NCI-H1930 (cell line): ENCODE results near the gene ARL4D.
A peak's percentile ranks its signal among the peaks of the same experiment; 100 is the strongest.
"Not testable (repeated sequence)": the region's sequence is repeated elsewhere in the genome, so short reads cannot be mapped to it uniquely, and the experiment has no call there.

Source experiments
- DNase-seq, 2 experiments: peaks; one replicate each; lab custom pipeline; 2025; lab: John Stamatoyannopoulos, UW

Gene ARL4D

GRCh38 chr17:43395165-43395564 is 3.6 kb upstream of the ARL4D start:
- DNase-seq = no peak

- no peak for DNase-seq
Measured at GRCh38 chr17:43396491-43397060, 2.2 kb upstream of the ARL4D start.

GRCh38 chr17:43399839-43400328 is 1.1 kb downstream of the ARL4D start:
- no peak for DNase-seq

- DNase-seq = no peak
Measured at GRCh38 chr17:43400943-43401717, 2.3 kb downstream of the ARL4D start.

GRCh38 chr17:43402078-43402477 is 3.3 kb downstream of the ARL4D start:
- no peak for DNase-seq

GRCh38 chr17:43402567-43402966 is 3.8 kb downstream of the ARL4D start:
- no peak for DNase-seq

GRCh38 chr17:43403846-43404245 is 5.1 kb downstream of the ARL4D start:
- no peak for DNase-seq

GRCh38 chr17:43405861-43406260 is 7.1 kb downstream of the ARL4D start:
- no peak for DNase-seq

GRCh38 chr17:43406676-43407645 is 8.2 kb downstream of the ARL4D start:
- DNase-seq = no peak

- no peak for DNase-seq
Measured at GRCh38 chr17:43409131-43409530, 10.3 kb downstream of the ARL4D start.

GRCh38 chr17:43410557-43411368 is 12.0 kb downstream of the ARL4D start:
- DNase-seq = no peak

- DNase-seq = no peak
Measured at GRCh38 chr17:43411369-43411677, 12.5 kb downstream of the ARL4D start.

- no peak for DNase-seq
Measured at GRCh38 chr17:43411749-43412148, 13.0 kb downstream of the ARL4D start.

- DNase-seq = no peak
Measured at GRCh38 chr17:43412166-43412565, 13.4 kb downstream of the ARL4D start.

GRCh38 chr17:43416998-43417890 is 18.5 kb downstream of the ARL4D start:
- DNase-seq = no peak

GRCh38 chr17:43418441-43419374 is 19.9 kb downstream of the ARL4D start:
- peak; percentile 49 to 63 for DNase-seq

GRCh38 chr17:43419375-43419882 is 20.6 kb downstream of the ARL4D start:
- DNase-seq = not testable (repeated sequence)

GRCh38 chr17:43423777-43424455 is 25.1 kb downstream of the ARL4D start:
- DNase-seq = no peak
